GM12891 (cell line): ENCODE data around the gene RNF11.

ENCODE experiments used
- POLR2A ChIP-seq: IDR thresholded peaks from 2 replicates; pipeline ENCODE4 v1.6.1; 2011; ENCODE audit warnings: low read depth, low read length, control low read depth
- POLR2AphosphoS5 ChIP-seq: IDR thresholded peaks from 2 replicates; pipeline ENCODE4 v1.6.1; 2011; ENCODE audit warnings: low read depth, low read length, control low read depth

DNA sequence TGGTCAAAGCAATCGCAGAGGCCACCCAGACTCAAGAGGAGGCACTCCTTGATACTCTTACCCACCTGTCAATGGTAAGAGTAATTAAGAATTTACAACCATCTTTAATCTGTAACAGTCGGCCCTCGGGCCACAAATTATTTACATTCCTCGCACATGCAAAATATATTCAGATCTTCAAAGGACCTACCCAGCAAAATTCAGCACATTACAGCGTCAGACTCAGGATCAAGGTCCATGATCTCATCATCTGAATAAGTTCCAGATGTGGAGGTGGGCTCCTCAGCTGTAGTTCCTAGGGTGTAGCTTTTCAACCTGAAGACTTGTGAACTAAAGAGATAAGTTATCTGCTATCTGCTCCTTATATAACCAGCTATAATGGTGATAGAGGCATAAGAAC, 17.1 kb upstream of the RNF11 start:
- no peak for TF ChIP-seq POLR2A
- no peak for TF ChIP-seq POLR2AphosphoS5
